OCI-LY7 (cell line): ENCODE data around the gene MXD1. TPM values are rescaled to one million over a fixed set of nuclear protein-coding genes. Genes with fewer than 3 reads are reported as not detected.
A peak's percentile ranks its signal among the peaks of the same experiment; 100 is the strongest.
"Not testable (repeated sequence)": the region's sequence is repeated elsewhere in the genome, so short reads cannot be mapped to it uniquely, and the experiment has no call there.

Source experiments
- BruUV-seq: library from RNA; stranded (reverse); fragments of 400-500 nt; replicated peaks from 2 replicates; lab custom pipeline; 2021; lab: Mats Ljungman, UMichigan
- CTCF ChIA-PET: fragments of 300-600 bp; sonication (Branson Sonifier 250); formaldehyde crosslinking; loops from one replicate; lab custom pipeline; 2022; ENCODE audit warnings: antibody characterized with exemption; ENCODE audit not compliant: unreplicated experiment; lab: Charles Lee
- POLR2A ChIA-PET: fragments of 300-600 bp; sonication (Branson Sonifier 250); formaldehyde crosslinking; loops from one replicate; lab custom pipeline; 2022; ENCODE audit warnings: antibody characterized with exemption; lab: Charles Lee
- DNase-seq: peaks from one replicate; pipeline ENCODE4 v3.0.0-alpha.2; 2015; ENCODE audit warnings: low spot score
- H2AFZ ChIP-seq: fragments of 200-600 bp; sonication (generic), shearing (Covaris generic); 2 replicates; pipeline ENCODE4 v1.6.1; 2014; ENCODE audit warnings: mild to moderate bottlenecking, antibody characterized with exemption, low read length, moderate library complexity
- H3K27ac ChIP-seq: fragments of 200-600 bp; sonication (generic); 2 replicates; pipeline ENCODE4 v1.5.1; 2014; ENCODE audit warnings: mixed run types, low read depth, mild to moderate bottlenecking, moderate library complexity, low read length, inconsistent platforms; ENCODE audit not compliant: poor library complexity, severe bottlenecking
- H3K36me3 ChIP-seq: fragments of 200-600 bp; sonication (generic); 2 replicates; pipeline ENCODE4 v1.6.1; 2014; ENCODE audit warnings: mild to moderate bottlenecking, antibody characterized with exemption, low read length, moderate library complexity, mixed read lengths; ENCODE audit not compliant: insufficient read depth
- H3K4me1 ChIP-seq: fragments of 200-600 bp; sonication (generic); 2 replicates; pipeline ENCODE4 v1.5.1; 2014; ENCODE audit warnings: mild to moderate bottlenecking, low read length; ENCODE audit not compliant: insufficient read depth, poor library complexity, severe bottlenecking
- H3K4me2 ChIP-seq: fragments of 200-600 bp; sonication (generic); 2 replicates; pipeline ENCODE4 v1.6.1; 2014; ENCODE audit warnings: mild to moderate bottlenecking, low read length
- H3K4me3 ChIP-seq: fragments of 200-600 bp; sonication (generic); 2 replicates; pipeline ENCODE4 v1.5.1; 2014; ENCODE audit warnings: mild to moderate bottlenecking, low read depth, low read length; ENCODE audit not compliant: poor library complexity, severe bottlenecking
- H3K79me2 ChIP-seq: fragments of 200-600 bp; sonication (generic); 2 replicates; pipeline ENCODE4 v1.6.1; 2016; ENCODE audit warnings: low read depth, mild to moderate bottlenecking, low read length, moderate library complexity, mixed read lengths; ENCODE audit not compliant: insufficient read depth
- H3K9me2 ChIP-seq: fragments of 200-600 bp; sonication (generic); 2 replicates; pipeline ENCODE4 v1.6.1; 2016; ENCODE audit warnings: mild to moderate bottlenecking, low read length, mixed read lengths; ENCODE audit not compliant: insufficient read depth
- H3K9me3 ChIP-seq: fragments of 200-600 bp; sonication (generic); 2 replicates; pipeline ENCODE4 v1.6.1; 2014; ENCODE audit warnings: mild to moderate bottlenecking, mixed run types, low read length, mixed read lengths
- H4K20me1 ChIP-seq: fragments of 200-600 bp; sonication (generic); 2 replicates; pipeline ENCODE4 v1.6.1; 2014; ENCODE audit warnings: mild to moderate bottlenecking, antibody characterized with exemption, low read length, moderate library complexity, mixed read lengths; ENCODE audit not compliant: insufficient read depth
- CTCF ChIP-seq: fragments of 200-600 bp; sonication (generic); conservative IDR thresholded peaks from 2 replicates; pipeline ENCODE4 v1.5.1; 2014; ENCODE audit warnings: mild to moderate bottlenecking, antibody characterized with exemption, low read length, moderate library complexity, mixed read lengths
- EZH2phosphoT487 ChIP-seq: fragments of 200-600 bp; sonication (generic); IDR thresholded peaks from 2 replicates; pipeline ENCODE4 v1.6.1; 2018; ENCODE audit warnings: low read depth, borderline replicate concordance, mild to moderate bottlenecking, mixed run types, antibody characterized with exemption, low read length, moderate library complexity, mixed read lengths
- intact Hi-C: fragments of 100-400 bp; cut with micrococcal nuclease; formaldehyde crosslinking; loops from one replicate; pipeline ENCODE4 v1.10.0; 2022; ENCODE audit not compliant: unreplicated experiment
- total RNA-seq, 2 experiments: library from RNA; depleted of rRNA in 1 of 2; stranded (reverse); fragments of >200 nt in 1 of 2; shearing (Covaris generic) in 1 of 2; gene quantifications; 2 replicates each; pipeline ENCODE4 v1.2.3, GENCODE V29; 2014 to 2022

Gene MXD1
- total RNA-seq, 2 experiments from 2014 or later = 2.2 to 2.9 TPM

DNA sequence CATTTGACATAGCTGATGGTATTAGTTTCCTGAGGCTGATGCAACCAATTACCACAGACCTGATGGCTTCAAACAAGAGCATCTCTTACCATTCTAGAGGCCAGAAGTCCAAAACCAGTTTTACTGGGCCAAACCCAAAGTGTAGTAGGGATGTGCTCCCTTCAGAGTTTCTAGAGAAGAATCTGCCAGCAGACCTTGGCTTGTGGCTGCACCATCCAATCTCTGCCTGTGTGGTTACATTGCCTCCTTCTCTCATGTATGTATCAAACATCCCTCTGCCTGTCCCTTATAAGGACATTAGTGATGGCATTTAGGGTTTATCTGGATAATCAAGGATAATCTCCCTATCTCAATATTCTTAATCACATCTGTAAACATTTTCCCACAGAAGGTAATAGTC, 25.6 kb upstream of the MXD1 start:
- no peak overlapping the region for H3K27ac ChIP-seq
- POLR2A ChIA-PET = no interaction called here
- no TSS peak for BruUV-seq

GRCh38 chr2:69890881-69891280, 24.0 kb upstream of the MXD1 start:
- Histone ChIP-seq H3K4me3 (no peak overlapping the region), H3K36me3 (0 out of 2 replicates have a peak, but pooled peaks cover 7% of the 10 kb centered on the region), H3K9me3 (no peaks in the 10 kb centered on the region), H3K4me2 (no peak overlapping the region), H3K27ac (no peak overlapping the region), H3K4me1 (peaks cover 13% of the 10 kb centered on the region), H3K9me2 (no peaks in the 10 kb centered on the region), H4K20me1 (no peaks in the 10 kb centered on the region), H3K79me2 (peaks cover 18% of the 10 kb centered on the region), H2AFZ (no peak overlapping the region)
- CTCF ChIA-PET = no interaction called here
- intact Hi-C loops = no loop called here
- no peak for DNase-seq
- TF ChIP-seq EZH2phosphoT487 (no peak), CTCF (no peak)
- POLR2A ChIA-PET = interaction anchor here (0.7 to 1.5 kb wide), 3 partner anchors 11 to 387 kb away, joined by 3 to 5 read pairs (median 3); no protein-coding TSS in a partner anchor
- BruUV-seq = no TSS peak

More for the DNA sequence above, 25.6 kb upstream of the MXD1 start:
- CTCF ChIA-PET = no interaction called here
- intact Hi-C loops = no loop called here
- Histone ChIP-seq H3K4me1 (peaks cover 5% of the 10 kb centered on the region), H2AFZ (no peak overlapping the region), H3K36me3 (no peaks in the 10 kb centered on the region), H3K9me3 (no peaks in the 10 kb centered on the region), H3K4me3 (no peak overlapping the region), H3K79me2 (peaks cover 6% of the 10 kb centered on the region), H4K20me1 (no peaks in the 10 kb centered on the region), H3K4me2 (no peak overlapping the region), H3K9me2 (no peaks in the 10 kb centered on the region)
- no peak for DNase-seq
- no peak for TF ChIP-seq CTCF
- TF ChIP-seq EZH2phosphoT487 = no peak

GRCh38 chr2:69892838-69893424, 22.0 kb upstream of the MXD1 start:
- peaks cover 18% of the 10 kb centered on the region for H3K79me2 ChIP-seq
- peak overlapping the region; percentile 100 for H2AFZ ChIP-seq
- peaks cover 13% of the 10 kb centered on the region for H3K4me1 ChIP-seq
- ChIA-PET POLR2A (interaction anchor here (0.6 to 1.6 kb wide), 5 partner anchors 9 to 507 kb away, joined by 3 to 6 read pairs (median 3); no protein-coding TSS in a partner anchor), CTCF (interaction anchor here (1.1 kb wide), 1 partner anchor 22 kb away, joined by 4 read pairs; no protein-coding TSS in a partner anchor)
- peak overlapping the region; percentile 16 for H3K27ac ChIP-seq
- H3K9me2 ChIP-seq, H3K9me3 ChIP-seq, BruUV-seq, intact Hi-C loops, DNase-seq, H4K20me1 ChIP-seq: not testable (repeated sequence)
- peak overlapping the region; percentile 89 for H3K4me2 ChIP-seq
- peak overlapping the region; percentile 85 for H3K4me3 ChIP-seq
- peak; percentile 18; the same call in 1 of the 2 replicates for TF ChIP-seq CTCF
- H3K36me3 ChIP-seq = peaks cover 25% of the 10 kb centered on the region
